ENCODE results near the gene AIFM2.
A peak's percentile ranks its signal among the peaks of the same experiment; 100 is the strongest.

The AIFM2 gene

GRCh38 chr10:70145166-70145665 is 12.6 kb upstream of the AIFM2 start:
- Histone ChIP-seq H3K36me3 (ENCODE audit: low read depth) (peaks cover 18% of the 10 kb centered on the region), H3K4me1 (ENCODE audit: insufficient read depth, poor library complexity, severe bottlenecking) (peaks cover 15% of the 10 kb centered on the region), H3K9me3 (ENCODE audit: severe bottlenecking) (no peaks in the 10 kb centered on the region), H3K4me3 (ENCODE audit: severe bottlenecking) (peak overlapping the region; percentile 63), H3K27me3 (ENCODE audit: insufficient read depth, poor library complexity, severe bottlenecking) (no peaks in the 10 kb centered on the region), H3K27ac (ENCODE audit: poor library complexity, severe bottlenecking) (peak overlapping the region; percentile 85)
- DNase-seq (ENCODE audit: low spot score) (no peak), ATAC-seq (ENCODE audit: low read depth) (no peak; the same call in 2 of the 3 replicates)
- TF ChIP-seq CTCF (IDR thresholded peaks at IDR 0.05; ENCODE audit: poor library complexity, severe bottlenecking): no peak

- no peak for DNase-seq (ENCODE audit: low spot score)
Observed at GRCh38 chr10:70144372-70145110, 11.9 kb upstream of the AIFM2 start.

GRCh38 chr10:70142555-70142954 is 9.9 kb upstream of the AIFM2 start:
- Histone ChIP-seq H3K27me3 (ENCODE audit: insufficient read depth, poor library complexity, severe bottlenecking) (no peaks in the 10 kb centered on the region), H3K27ac (ENCODE audit: poor library complexity, severe bottlenecking) (no peak overlapping the region), H3K4me3 (ENCODE audit: severe bottlenecking) (no peak overlapping the region), H3K36me3 (ENCODE audit: low read depth) (peaks cover 4% of the 10 kb centered on the region), H3K4me1 (ENCODE audit: insufficient read depth, poor library complexity, severe bottlenecking) (peaks cover 20% of the 10 kb centered on the region), H3K9me3 (ENCODE audit: severe bottlenecking) (no peaks in the 10 kb centered on the region)
- no peak for DNase-seq (ENCODE audit: low spot score)
- ATAC-seq (ENCODE audit: low read depth): no peak
- TF ChIP-seq CTCF (IDR thresholded peaks at IDR 0.05; ENCODE audit: poor library complexity, severe bottlenecking): no peak

More at GRCh38 chr10:70144372-70145110, 11.9 kb upstream of the AIFM2 start:
- Histone ChIP-seq H3K27ac (ENCODE audit: poor library complexity, severe bottlenecking) (peak overlapping the region; percentile 85), H3K9me3 (ENCODE audit: severe bottlenecking) (no peaks in the 10 kb centered on the region), H3K4me3 (ENCODE audit: severe bottlenecking) (peak overlapping the region; percentile 63), H3K27me3 (ENCODE audit: insufficient read depth, poor library complexity, severe bottlenecking) (no peaks in the 10 kb centered on the region), H3K36me3 (ENCODE audit: low read depth) (peaks cover 14% of the 10 kb centered on the region), H3K4me1 (ENCODE audit: insufficient read depth, poor library complexity, severe bottlenecking) (peaks cover 15% of the 10 kb centered on the region)
- ATAC-seq (ENCODE audit: low read depth): no peak
- TF ChIP-seq CTCF (IDR thresholded peaks at IDR 0.05; ENCODE audit: poor library complexity, severe bottlenecking): no peak

GRCh38 chr10:70140297-70140696 is 7.7 kb upstream of the AIFM2 start:
- DNase-seq (ENCODE audit: low spot score): no peak
- ATAC-seq (ENCODE audit: low read depth): no peak
- no peaks in the 10 kb centered on the region for H3K27me3 ChIP-seq (ENCODE audit: insufficient read depth, poor library complexity, severe bottlenecking)
- H3K4me1 ChIP-seq (ENCODE audit: insufficient read depth, poor library complexity, severe bottlenecking): peaks cover 12% of the 10 kb centered on the region
- no peak overlapping the region for H3K27ac ChIP-seq (ENCODE audit: poor library complexity, severe bottlenecking)
- H3K9me3 ChIP-seq (ENCODE audit: severe bottlenecking): no peaks in the 10 kb centered on the region
- no peak for TF ChIP-seq CTCF (IDR thresholded peaks at IDR 0.05; ENCODE audit: poor library complexity, severe bottlenecking)
- no peak overlapping the region for H3K4me3 ChIP-seq (ENCODE audit: severe bottlenecking)
- H3K36me3 ChIP-seq (ENCODE audit: low read depth): no peaks in the 10 kb centered on the region

- no peak for ATAC-seq (ENCODE audit: low read depth)
Observed at GRCh38 chr10:70139997-70140250, 7.3 kb upstream of the AIFM2 start.

More at GRCh38 chr10:70139997-70140250, 7.3 kb upstream of the AIFM2 start:
- Histone ChIP-seq H3K27ac (ENCODE audit: poor library complexity, severe bottlenecking) (no peak overlapping the region), H3K36me3 (ENCODE audit: low read depth) (no peaks in the 10 kb centered on the region), H3K4me1 (ENCODE audit: insufficient read depth, poor library complexity, severe bottlenecking) (peaks cover 10% of the 10 kb centered on the region), H3K27me3 (ENCODE audit: insufficient read depth, poor library complexity, severe bottlenecking) (no peaks in the 10 kb centered on the region), H3K4me3 (ENCODE audit: severe bottlenecking) (no peak overlapping the region), H3K9me3 (ENCODE audit: severe bottlenecking) (no peaks in the 10 kb centered on the region)
- no peak for DNase-seq (ENCODE audit: low spot score)
- no peak for TF ChIP-seq CTCF (IDR thresholded peaks at IDR 0.05; ENCODE audit: poor library complexity, severe bottlenecking)
